Common myeloid progenitor, CD34-positive (primary cell): ENCODE measurements around the gene C1orf210.

Experiments
- CTCF ChIA-PET: fragments of 350-600 bp; sonication (Branson Sonifier 250); formaldehyde crosslinking; loops from one replicate; lab custom pipeline; 2021; ENCODE audit warnings: antibody characterized with exemption; lab: Charles Lee
- POLR2A ChIA-PET: fragments of 350-600 bp; sonication (Branson Sonifier 250); formaldehyde crosslinking; loops from one replicate; lab custom pipeline; 2021; ENCODE audit warnings: antibody characterized with exemption; lab: Charles Lee
- DNase-seq, 3 donors: peaks; one replicate each; pipeline versions ENCODE4 v3.0.0 to v3.0.0-alpha.2; 2013
- H3K27ac ChIP-seq, 2 experiments: 1 replicate in 1 of 2; 2 replicates in 1 of 2; pipeline ENCODE4 v1.7.0; 2013; ENCODE audit warnings: inconsistent platforms in 2 of 2, low read length in 2 of 2, mild to moderate bottlenecking in 2 of 2, low read depth in 1 of 2, moderate library complexity in 1 of 2; ENCODE audit not compliant: severe bottlenecking in 2 of 2, insufficient read depth in 1 of 2, poor library complexity in 1 of 2
- H3K27me3 ChIP-seq, 5 experiments: replicated peaks in 2 of 5; 1 replicate in 3 of 5; 2 replicates in 2 of 5; pipeline versions ENCODE4 v1.6.1 to v1.7.0; 2013; ENCODE audit warnings: low read length in 4 of 5, mild to moderate bottlenecking in 2 of 5, moderate library complexity in 2 of 5, inconsistent platforms in 1 of 5; ENCODE audit not compliant: insufficient read depth in 5 of 5, control insufficient read depth in 4 of 5
- H3K36me3 ChIP-seq, 4 experiments: 1 replicate in 2 of 4; 2 replicates in 2 of 4; pipeline versions ENCODE4 v1.6.1 to v1.7.0; 2013; ENCODE audit warnings: low read length in 3 of 4, control low read depth in 1 of 4, mild to moderate bottlenecking in 1 of 4; ENCODE audit not compliant: control insufficient read depth in 4 of 4, insufficient read depth in 4 of 4
- H3K4me1 ChIP-seq, 4 experiments: 1 replicate in 3 of 4; 2 replicates in 1 of 4; pipeline versions ENCODE4 v1.6.1 to v1.7.1; 2013; ENCODE audit warnings: low read length in 3 of 4, mild to moderate bottlenecking in 3 of 4, control low read depth in 1 of 4, inconsistent platforms in 1 of 4, moderate library complexity in 1 of 4; ENCODE audit not compliant: control insufficient read depth in 4 of 4, insufficient read depth in 4 of 4; ENCODE audit errors: control extremely low read depth in 1 of 4
- H3K4me3 ChIP-seq, 7 experiments: 1 replicate in 4 of 7; 2 replicates in 3 of 7; pipeline versions ENCODE4 v1.5.1 to v1.7.0; 2013; ENCODE audit warnings: mild to moderate bottlenecking in 7 of 7, low read length in 6 of 7, moderate library complexity in 6 of 7, inconsistent platforms in 2 of 7, low read depth in 2 of 7, control low read depth in 1 of 7; ENCODE audit not compliant: insufficient read depth in 4 of 7, control insufficient read depth in 1 of 7; ENCODE audit errors: extremely low read depth in 1 of 7
- H3K9me3 ChIP-seq, 5 experiments: 1 replicate in 4 of 5; 2 replicates in 1 of 5; pipeline versions ENCODE4 v1.6.1 to v1.7.1; 2013; ENCODE audit warnings: low read length in 4 of 5, mild to moderate bottlenecking in 2 of 5, inconsistent platforms in 1 of 5, low read depth in 1 of 5, moderate library complexity in 1 of 5; ENCODE audit not compliant: control insufficient read depth in 4 of 5, insufficient read depth in 2 of 5; ENCODE audit errors: control extremely low read depth in 1 of 5
- WGBS: methylation state at CpG from one replicate; pipeline ENCODE4 v1.1.5; 2013; ENCODE audit not compliant: insufficient coverage; 5-methylcytosine and 5-hydroxymethylcytosine counted together

C1orf210 gene

DNA sequence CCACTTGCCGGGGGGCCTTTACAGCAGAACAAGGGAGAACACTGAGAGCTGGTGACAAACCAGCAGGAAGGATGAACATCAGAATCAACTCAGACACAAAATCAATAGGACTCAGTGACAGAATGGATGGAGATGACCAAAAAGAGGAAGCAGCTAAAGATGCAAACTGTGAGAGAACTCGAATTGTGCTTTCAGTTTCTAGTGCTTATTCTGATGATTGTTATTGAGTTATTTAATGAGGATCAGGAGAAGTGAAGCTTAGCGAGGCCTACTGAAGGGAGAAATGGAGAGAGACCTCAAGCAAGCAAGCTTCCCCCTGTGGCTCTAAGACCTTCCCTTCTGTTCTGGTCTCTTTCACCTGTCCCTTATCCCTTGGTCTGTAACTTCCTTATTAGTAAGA is 45.9 kb downstream of the C1orf210 start:
- Histone ChIP-seq H3K36me3 (no peaks in the 10 kb centered on the region), H3K27ac (no peak overlapping the region), H3K27me3 (no peaks in the 10 kb centered on the region), H3K9me3 (no peaks in the 10 kb centered on the region), H3K4me1 (peaks cover 6 to 20% (median 14%) of the 10 kb centered on the region in 4 experiments), H3K4me3 (peak overlapping the region in 4 of 7 experiments; percentile 4 to 68 (median 20))
- ChIA-PET POLR2A (no interaction called here), CTCF (interaction anchor here (1.2 to 4.3 kb wide), 13 partner anchors 8 to 174 kb away, joined by 3 to 32 read pairs (median 6); partner anchors contain the start of genes CDC20 and MPL)
- WGBS: 21% methylated on average over 3 of the region's 3 CpGs
- peak; percentile 23 to 73 (median 72) for DNase-seq

DNA sequence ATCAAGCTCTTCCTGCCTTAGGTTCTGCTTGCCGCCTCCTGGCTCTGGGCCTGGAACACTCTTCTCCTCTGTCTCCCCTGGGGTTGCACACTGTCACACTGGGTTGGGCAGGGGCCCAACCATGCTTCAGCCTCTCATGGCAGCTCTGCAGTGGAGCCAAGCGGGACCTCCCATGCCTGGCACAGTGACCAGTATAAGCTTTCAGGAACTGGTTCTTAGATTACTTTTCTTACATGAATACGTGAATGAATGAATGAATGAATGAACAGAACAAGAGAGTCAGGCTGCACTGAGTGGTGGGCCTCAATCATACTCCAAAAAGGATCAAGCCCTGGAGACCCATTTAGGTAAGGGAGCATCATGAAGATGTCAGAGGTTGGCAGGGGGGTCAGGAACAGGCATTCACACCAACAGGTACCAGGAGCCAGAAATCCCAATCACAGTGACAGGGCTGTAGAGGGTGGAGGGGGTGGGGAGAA is 46.4 kb downstream of the C1orf210 start:
- Histone ChIP-seq H3K36me3 (no peaks in the 10 kb centered on the region), H3K27ac (no peak overlapping the region), H3K27me3 (no peaks in the 10 kb centered on the region), H3K4me1 (peaks cover 6 to 20% (median 14%) of the 10 kb centered on the region in 4 experiments), H3K9me3 (no peaks in the 10 kb centered on the region), H3K4me3 (no peak overlapping the region)
- CTCF ChIA-PET: interaction anchor here (0.7 to 4.3 kb wide), 16 partner anchors 8 to 175 kb away, joined by 3 to 32 read pairs (median 4); partner anchors contain the start of genes CDC20 and MPL
- POLR2A ChIA-PET: no interaction called here
- 52% methylated on average over 3 of the region's 3 CpGs for WGBS
- peak in 2 of 3 donors; percentile 11 to 15 for DNase-seq

DNA sequence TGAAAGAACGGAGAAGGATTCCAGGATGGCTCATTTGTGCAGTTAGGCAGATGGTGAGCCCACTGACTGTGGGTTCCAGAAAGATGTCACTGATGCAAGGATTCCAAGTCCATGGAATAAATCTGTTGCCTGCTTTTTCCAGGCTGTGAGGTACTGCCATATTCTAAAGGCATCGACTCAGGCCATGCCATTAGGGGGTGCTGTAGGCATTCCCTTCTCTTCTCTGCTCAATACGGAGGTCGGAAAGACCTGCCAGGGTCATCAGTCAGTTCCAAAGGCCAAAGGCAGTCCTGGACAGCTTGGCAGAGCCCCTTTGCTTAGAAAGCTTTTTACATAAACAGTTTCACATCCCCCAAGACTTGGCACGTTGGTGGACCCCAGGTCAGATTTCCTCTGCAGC is 47.3 kb downstream of the C1orf210 start:
- WGBS: 21% methylated on average over 4 of the region's 5 CpGs
- Histone ChIP-seq H3K9me3 (no peaks in the 10 kb centered on the region), H3K36me3 (no peaks in the 10 kb centered on the region), H3K27me3 (no peaks in the 10 kb centered on the region), H3K27ac (no peak overlapping the region), H3K4me1 (peaks cover 6 to 20% (median 14%) of the 10 kb centered on the region in 4 experiments), H3K4me3 (no peak overlapping the region)
- ChIA-PET POLR2A (interaction anchor here (1.0 kb wide), 1 partner anchor 130 kb away, joined by 3 read pairs; no protein-coding TSS in a partner anchor), CTCF (interaction anchor here (0.6 to 4.3 kb wide), 13 partner anchors 9 to 176 kb away, joined by 3 to 32 read pairs (median 4); partner anchors contain the start of gene CDC20)
- DNase-seq: peak; percentile 58 to 73 (median 62)

DNA sequence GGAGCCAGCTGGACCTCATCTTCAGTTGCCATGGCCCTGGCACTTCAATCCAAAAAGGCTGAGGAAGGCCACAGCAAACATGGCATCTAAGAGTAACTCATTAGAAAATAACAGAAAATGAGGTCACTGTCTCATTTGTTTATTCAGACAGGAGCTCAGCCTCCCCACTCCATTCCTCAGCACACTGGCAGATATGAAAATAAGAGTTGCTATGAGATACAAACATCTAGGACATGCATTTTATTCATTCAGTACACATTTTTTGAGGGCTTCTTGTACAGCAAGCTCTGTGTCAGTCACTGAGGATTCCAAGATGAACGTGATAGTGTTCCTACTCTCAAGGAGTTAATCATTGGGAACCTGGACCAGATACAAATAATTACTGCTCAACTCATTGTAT is 48.3 kb downstream of the C1orf210 start:
- no peak for DNase-seq
- ChIA-PET POLR2A (interaction anchor here (0.9 kb wide), 1 partner anchor 68 kb away, joined by 3 read pairs; no protein-coding TSS in a partner anchor), CTCF (interaction anchor here (0.6 to 1.5 kb wide), 6 partner anchors 8 to 149 kb away, joined by 3 to 6 read pairs (median 4); partner anchors contain the start of gene CDC20)
- Histone ChIP-seq H3K36me3 (no peaks in the 10 kb centered on the region), H3K4me1 (peaks cover 6 to 20% (median 14%) of the 10 kb centered on the region in 4 experiments), H3K9me3 (no peaks in the 10 kb centered on the region), H3K4me3 (no peak overlapping the region), H3K27ac (no peak overlapping the region), H3K27me3 (no peaks in the 10 kb centered on the region)
- 100% methylated on average over 1 of the region's 1 CpG for WGBS

DNA sequence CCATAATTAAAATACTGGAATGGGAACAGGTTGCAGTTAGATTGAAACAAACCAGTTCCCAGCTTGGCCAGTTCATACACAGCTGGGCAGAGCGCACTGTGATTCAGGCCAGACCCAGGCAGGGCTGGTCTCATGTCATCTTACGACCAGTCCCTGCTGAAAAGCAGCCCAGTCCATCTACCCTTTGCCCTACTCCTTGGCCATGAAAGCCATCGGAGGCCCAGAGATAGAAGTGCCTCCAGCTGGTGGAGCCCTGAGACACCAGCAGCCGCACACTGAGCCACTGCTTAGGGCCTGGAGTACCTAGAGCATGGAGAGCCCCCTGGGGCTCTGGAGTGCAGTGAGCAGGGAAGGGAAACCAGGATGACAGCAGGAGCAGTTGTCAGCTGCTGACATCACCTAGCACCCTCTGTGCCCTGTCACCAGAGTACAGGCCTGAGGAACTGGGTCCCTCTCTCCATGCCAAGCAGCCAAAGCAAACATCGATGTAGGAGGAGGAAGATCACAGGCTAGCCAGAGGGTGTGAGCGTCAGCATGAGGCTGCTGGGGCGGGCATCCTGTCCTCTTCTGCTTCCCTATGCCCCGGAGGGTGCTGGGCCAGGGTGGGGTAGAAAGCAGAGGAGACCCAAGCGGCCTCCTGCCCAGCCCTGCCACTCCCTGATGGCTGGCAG is 49.8 kb downstream of the C1orf210 start:
- DNase-seq: no peak
- 84% methylated on average over 6 of the region's 9 CpGs for WGBS
- Histone ChIP-seq H3K9me3 (no peaks in the 10 kb centered on the region), H3K27me3 (no peaks in the 10 kb centered on the region), H3K36me3 (no peaks in the 10 kb centered on the region), H3K27ac (no peak overlapping the region), H3K4me3 (no peak overlapping the region), H3K4me1 (peaks cover 6 to 20% (median 14%) of the 10 kb centered on the region in 4 experiments)
- ChIA-PET POLR2A (no interaction called here), CTCF (interaction anchor here (1.2 to 2.0 kb wide), 3 partner anchors 8 to 179 kb away, joined by 3 to 6 read pairs (median 3); no protein-coding TSS in a partner anchor)

DNA sequence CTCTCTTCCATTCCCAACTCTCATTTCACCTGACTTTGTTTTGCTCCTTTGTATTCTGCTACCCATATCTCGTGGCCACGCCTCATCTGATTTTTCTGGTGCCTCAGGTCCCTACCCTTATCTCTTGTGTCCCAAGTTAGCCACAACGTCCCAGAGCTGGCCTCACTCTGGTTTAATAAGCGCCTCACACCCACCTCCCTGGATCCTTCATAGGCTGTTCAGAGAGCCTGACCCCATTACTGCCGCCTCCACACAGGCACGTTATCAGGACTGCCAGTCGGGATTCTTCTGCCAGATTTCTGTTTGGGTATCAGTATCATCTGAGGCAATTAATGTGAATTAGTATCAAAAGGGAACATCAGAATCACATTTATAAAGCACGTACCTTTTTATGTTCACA is 50.3 kb downstream of the C1orf210 start:
- ChIA-PET CTCF (interaction anchor here (1.2 to 2.0 kb wide), 3 partner anchors 8 to 180 kb away, joined by 3 to 6 read pairs (median 3); no protein-coding TSS in a partner anchor), POLR2A (no interaction called here)
- H3K4me1 ChIP-seq: peaks cover 6 to 19% (median 14%) of the 10 kb centered on the region in 4 experiments
- no peaks in the 10 kb centered on the region for H3K9me3 ChIP-seq
- no peaks in the 10 kb centered on the region for H3K27me3 ChIP-seq
- H3K4me3 ChIP-seq: no peak overlapping the region
- whole genome bisulfite sequencing: 98% methylated on average over 4 of the region's 8 CpGs
- H3K36me3 ChIP-seq: no peaks in the 10 kb centered on the region
- no peak overlapping the region for H3K27ac ChIP-seq
- DNase-seq: no peak
